ENCODE measurements around the gene ERBB3.
A peak's percentile ranks its signal among the peaks of the same experiment; 100 is the strongest.

Gene ERBB3

GRCh38 chr12:56080556-56081138 lies 682 bp downstream of the ERBB3 start:
- DNase-seq = no peak

DNA sequence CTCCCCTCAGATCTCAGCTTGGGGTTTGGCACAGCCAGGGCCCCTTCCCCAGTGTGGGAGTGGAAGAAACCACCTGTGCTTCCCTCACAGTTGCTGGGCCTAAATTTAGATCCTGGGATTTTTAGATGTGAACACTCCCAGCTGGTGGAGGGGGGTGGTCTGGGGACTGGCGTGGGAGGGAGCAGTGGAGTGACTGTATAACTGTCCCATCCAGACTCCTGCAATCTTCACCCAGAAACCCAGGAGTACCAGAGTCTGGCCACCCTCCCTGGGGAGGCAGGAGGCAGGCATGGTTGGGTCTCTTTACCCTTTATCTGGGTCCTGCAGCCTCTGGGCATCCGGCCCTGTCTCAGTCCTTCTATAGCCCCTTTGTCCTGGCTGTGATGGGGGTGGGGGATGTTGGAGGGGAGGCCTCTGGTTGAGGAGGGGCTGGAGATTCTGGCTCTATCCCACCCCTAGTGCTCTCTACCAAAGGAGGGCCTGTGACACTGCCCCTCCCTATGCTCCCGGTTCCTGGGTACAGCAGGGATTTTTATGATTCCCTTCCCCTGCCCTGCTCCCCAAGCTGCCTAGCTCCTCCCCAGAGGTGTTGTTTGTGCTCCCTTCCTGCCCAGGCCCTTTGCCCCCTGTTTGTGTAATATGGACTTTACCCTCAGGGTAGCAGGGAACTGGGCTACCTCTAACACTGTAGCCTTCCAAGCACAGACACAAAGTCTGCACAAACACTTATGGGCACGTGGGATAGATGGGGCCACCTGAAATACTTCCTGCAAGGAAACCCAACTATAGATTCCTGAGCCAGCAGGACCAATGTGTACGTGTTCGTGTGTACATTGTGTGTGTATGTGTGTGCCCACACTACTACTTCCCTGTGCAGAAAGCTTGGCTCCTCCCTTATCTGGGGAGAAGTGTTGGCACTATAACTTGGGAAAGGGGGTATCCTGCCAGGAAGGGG lies 1.7 kb downstream of the ERBB3 start:
- no peak for DNase-seq

- no peak for DNase-seq
These were observed 2.4 kb downstream of the ERBB3 start for GRCh38 chr12:56082382-56082781.

GRCh38 chr12:56082967-56083366 lies 3.0 kb downstream of the ERBB3 start:
- DNase-seq = no peak

- no peak for DNase-seq
These were observed 5.1 kb downstream of the ERBB3 start for GRCh38 chr12:56084958-56085543.

- DNase-seq = no peak
These were observed 6.1 kb downstream of the ERBB3 start for GRCh38 chr12:56086096-56086495.

GRCh38 chr12:56086608-56087007 lies 6.6 kb downstream of the ERBB3 start:
- DNase-seq = no peak

DNA sequence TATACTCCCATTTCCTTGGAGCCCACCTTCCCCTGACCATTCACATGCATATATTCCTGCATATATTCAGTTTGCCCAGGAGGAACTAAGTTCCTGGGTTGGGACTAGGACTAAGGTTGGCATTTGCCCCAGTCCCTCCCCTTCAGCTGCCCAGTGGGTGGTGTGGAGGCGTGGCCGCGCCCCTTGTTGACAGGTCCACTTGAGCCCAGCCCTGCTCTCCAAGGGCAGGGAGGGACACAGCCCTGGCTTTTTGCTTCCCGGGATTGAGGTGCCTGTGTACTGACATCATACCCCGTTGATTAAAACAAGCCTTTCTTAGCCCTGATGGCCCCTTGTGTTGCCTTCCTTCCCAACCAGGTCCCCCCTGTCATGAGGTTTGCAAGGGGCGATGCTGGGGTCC lies 7.3 kb downstream of the ERBB3 start:
- no peak for DNase-seq

GRCh38 chr12:56097738-56098137 lies 17.8 kb downstream of the ERBB3 start:
- no peak for DNase-seq

DNA sequence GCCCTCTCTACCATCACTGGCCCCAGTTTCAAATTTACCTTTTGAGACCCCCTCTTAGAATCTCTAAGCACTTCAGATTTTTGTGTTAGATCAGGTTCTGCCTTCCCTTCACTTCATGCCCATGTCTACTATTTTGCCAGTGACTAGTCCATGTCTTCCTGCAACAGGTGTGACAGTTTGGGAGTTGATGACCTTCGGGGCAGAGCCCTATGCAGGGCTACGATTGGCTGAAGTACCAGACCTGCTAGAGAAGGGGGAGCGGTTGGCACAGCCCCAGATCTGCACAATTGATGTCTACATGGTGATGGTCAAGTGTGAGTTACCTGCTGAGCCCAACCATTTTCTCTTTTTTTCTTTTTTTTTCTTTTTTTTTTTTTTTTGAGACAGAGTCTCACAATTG lies 18.6 kb downstream of the ERBB3 start:
- no peak for DNase-seq

DNA sequence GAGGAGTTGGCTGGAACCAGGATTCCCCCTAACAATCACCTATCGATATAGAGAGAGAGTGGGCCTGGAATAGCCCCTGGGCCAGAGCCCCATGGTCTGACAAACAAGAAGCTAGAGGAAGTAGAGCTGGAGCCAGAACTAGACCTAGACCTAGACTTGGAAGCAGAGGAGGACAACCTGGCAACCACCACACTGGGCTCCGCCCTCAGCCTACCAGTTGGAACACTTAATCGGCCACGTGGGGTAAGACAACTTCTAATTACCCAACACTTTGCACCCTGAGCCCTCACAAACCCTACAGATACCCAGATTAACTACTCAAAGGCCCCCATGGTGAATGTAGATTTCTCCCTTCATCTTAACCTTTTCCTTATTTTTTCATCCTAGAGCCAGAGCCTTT lies 19.8 kb downstream of the ERBB3 start:
- DNase-seq = no peak

DNA sequence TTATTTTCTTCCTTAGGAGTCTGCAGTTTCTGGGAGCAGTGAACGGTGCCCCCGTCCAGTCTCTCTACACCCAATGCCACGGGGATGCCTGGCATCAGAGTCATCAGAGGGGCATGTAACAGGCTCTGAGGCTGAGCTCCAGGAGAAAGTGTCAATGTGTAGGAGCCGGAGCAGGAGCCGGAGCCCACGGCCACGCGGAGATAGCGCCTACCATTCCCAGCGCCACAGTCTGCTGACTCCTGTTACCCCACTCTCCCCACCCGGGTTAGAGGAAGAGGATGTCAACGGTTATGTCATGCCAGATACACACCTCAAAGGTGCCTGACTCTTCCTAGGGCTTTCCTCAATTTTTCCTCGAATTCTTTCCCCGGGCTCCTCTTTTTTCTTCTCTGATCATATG lies 21.1 kb downstream of the ERBB3 start:
- no peak for DNase-seq

DNA sequence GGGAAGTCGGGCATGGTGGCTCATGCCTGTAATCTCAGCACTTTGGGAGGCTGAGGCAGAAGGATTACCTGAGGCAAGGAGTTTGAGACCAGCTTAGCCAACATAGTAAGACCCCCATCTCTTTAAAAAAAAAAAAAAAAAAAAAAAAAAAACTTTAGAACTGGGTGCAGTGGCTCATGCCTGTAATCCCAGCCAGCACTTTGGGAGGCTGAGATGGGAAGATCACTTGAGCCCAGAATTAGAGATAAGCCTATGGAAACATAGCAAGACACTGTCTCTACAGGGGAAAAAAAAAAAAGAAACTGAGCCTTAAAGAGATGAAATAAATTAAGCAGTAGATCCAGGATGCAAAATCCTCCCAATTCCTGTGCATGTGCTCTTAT lies 22.7 kb downstream of the ERBB3 start:
- DNase-seq = no peak

DNA sequence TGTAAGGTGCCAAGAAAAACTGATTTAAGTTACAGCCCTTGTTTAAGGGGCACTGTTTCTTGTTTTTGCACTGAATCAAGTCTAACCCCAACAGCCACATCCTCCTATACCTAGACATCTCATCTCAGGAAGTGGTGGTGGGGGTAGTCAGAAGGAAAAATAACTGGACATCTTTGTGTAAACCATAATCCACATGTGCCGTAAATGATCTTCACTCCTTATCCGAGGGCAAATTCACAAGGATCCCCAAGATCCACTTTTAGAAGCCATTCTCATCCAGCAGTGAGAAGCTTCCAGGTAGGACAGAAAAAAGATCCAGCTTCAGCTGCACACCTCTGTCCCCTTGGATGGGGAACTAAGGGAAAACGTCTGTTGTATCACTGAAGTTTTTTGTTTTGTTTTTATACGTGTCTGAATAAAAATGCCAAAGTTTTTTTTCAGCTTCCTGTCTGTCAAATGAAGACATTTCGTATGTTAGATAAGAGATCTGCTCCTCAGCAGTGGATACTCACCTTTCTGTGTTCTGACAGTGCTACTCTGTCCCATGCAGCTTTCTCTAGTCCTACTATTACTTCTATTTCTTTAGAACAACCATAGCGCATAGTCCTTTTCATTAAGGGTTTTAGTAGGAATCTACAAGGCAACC lies 23.2 kb downstream of the ERBB3 start:
- DNase-seq = no peak

DNA sequence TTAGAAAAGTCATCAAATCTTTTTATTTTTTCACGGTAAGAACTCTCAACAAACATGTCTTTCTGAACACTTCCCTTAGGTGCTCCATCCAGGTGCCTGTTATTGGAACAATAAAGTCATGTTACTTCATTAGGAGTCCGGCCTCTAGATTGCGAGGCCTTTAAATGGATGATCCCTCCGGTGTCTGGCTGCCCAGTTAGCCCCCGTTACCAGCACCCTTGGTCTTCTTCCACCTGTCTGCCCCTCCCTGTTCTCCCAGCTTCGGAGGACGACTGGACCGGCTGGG lies 23.8 kb downstream of the ERBB3 start:
- DNase-seq = no peak

DNA sequence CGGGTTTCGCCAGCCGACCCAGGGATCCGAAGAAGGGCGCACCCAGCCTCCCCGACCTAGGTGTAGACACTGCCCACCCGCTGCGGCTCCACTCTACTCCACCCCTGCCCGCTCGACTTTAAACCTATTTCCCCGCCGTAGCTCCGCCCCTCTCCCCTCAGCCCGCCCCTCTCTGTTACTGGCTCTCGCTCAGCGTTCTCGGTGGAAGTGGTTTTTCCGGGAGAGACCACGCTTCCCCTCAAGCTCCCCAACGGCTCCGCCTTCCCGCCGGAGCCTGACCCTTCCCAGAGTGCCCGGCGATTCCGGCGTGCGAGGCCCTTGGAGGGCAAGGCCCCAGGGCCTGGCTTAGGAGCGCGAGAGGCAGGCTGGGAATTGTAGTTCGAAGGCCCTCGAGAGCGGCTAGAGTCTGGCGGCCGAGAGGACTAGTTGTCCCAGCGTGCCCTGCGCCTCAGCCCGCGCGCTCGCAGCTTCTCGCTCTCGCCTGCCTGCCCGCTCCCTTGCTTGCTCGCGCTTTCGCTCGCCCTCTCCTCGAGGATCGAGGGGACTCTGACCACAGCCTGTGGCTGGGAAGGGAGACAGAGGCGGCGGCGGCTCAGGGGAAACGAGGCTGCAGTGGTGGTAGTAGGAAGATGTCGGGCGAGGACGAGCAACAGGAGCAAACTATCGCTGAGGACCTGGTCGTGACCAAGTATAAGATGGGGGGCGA lies 24.3 kb downstream of the ERBB3 start, which contains the start of gene PA2G4:
Gene PA2G4, plus strand, starts transcription at position 451 of the 706 bp plus-strand sequence. Its CDS starts 179 bp downstream, at position 630.
- peak; percentile 94 for DNase-seq

GRCh38 chr12:56104815-56105608 lies 25.0 kb downstream of the ERBB3 start:
- peak; percentile 23 for DNase-seq

DNA sequence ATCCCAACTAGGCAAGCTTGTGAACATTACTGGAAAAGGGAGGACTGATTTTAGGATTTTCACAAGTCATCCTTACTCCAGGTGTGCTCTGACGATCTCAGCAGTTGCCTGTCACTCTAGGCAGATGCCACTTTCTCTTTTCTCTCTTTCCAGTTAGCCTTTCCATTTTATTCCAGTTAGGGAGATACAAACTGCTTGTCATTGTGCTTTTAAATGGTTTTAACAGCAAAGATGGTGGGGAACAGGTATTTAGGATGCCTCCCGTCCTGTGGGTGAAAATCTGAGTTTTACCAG lies 25.6 kb downstream of the ERBB3 start:
- no peak for DNase-seq

GRCh38 chr12:56107242-56107641 lies 27.3 kb downstream of the ERBB3 start:
- DNase-seq = no peak

DNA sequence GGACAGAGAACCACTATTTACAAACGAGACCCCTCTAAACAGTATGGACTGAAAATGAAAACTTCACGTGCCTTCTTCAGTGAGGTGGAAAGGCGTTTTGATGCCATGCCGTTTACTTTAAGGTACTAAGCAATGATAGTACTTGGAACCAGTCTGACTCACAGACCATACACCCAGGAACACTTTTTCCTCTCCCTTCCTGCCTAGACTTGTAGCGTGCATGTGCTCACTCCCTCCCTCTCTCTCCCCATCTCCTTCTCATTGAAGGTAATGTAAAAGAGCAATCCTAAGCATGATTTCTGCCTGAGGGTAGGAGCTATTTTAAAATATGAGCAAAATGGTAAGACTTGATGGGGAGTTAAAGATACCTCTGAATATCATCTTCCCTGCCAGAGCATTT lies 30.6 kb downstream of the ERBB3 start:
- DNase-seq = no peak

- DNase-seq = no peak
These were observed 34.1 kb downstream of the ERBB3 start for GRCh38 chr12:56114084-56114483.

GRCh38 chr12:56115329-56115728 lies 35.4 kb downstream of the ERBB3 start:
- no peak for DNase-seq
